ENCODE measurements around the gene GRB10.

The GRB10 gene

DNA sequence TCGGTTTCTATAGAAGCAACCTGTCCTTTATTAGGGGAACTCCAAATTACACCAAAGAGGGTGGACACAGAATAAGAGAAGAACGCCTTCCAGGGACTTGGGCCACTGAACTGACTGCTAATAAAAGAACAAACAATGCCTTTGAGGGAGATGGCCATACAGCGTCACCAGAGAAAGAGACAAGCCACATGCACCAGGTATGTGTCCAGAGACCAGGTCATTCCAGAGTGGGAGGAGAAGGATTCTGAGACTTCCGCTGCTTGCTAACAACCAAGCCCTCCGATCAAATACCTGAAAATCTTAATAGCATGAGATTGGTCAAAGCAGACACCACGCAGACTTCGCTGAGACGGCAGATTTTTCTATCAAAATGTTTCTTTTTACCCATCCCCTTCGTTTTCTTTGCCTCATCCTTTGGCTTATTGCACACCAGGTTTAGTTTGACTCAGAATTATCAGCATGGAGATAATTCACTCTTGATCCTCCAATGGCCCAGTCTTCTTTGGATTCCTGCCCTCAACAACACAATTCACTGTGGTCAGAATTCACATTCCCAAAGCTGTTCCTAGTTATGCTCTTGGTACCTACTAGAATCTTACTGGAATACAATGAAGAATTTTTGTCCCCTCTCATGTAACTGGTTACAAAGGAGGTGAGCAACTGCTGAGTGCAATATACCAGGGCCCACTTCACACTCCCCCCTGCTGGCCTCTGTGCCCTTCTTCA, 130.1 kb downstream of the GRB10 start:
- Histone ChIP-seq H3K4me1 (ENCODE audit: control insufficient read depth, low read depth, low read length) (no peaks in the 10 kb centered on the region), H3K9me3 (ENCODE audit: control insufficient read depth, low read depth, low read length) (no peaks in the 10 kb centered on the region), H3K36me3 (ENCODE audit: control insufficient read depth, low read depth, low read length) (no peaks in the 10 kb centered on the region), H3K27ac (ENCODE audit: low read length) (no peak overlapping the region), H3K9ac (ENCODE audit: low read length) (no peak overlapping the region), H3K27me3 (ENCODE audit: control insufficient read depth, insufficient read depth, low read length) (no peaks in the 10 kb centered on the region), H3K4me3 (ENCODE audit: low read length) (no peak overlapping the region)

DNA sequence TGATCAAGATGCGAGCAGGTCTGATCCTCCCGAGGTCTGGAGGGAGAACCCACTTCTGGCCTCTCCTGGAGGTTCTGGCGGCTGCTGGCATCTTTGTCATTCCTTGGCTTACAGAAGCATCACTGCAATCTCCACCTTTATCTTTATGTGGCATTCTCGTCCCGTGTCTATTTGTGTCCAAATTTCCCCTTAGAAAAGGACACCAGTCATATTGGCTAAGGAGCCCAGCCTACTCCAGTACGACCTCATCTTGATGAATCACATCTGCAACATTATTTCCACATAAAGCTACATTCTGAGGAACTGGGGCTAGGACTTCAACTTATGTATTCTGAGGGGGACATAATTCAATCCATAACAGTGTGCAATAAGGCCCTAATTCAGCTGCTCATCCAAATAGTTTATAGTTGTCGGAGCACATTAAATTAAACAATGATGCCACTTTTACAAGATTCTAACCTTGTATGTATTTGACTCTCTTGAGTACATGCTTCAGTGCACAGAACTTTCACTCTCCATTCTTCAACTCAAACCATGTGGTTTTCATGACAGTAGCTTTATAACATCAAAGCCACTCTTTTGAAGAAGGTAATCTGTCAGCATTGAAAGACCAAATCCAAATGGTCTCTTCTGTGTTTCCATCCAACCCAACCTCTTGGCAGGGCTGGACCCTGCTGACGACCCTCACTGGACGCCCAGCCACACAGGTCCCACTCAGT, 131.3 kb downstream of the GRB10 start:
- Histone ChIP-seq H3K9ac (ENCODE audit: low read length) (no peak overlapping the region), H3K27me3 (ENCODE audit: control insufficient read depth, insufficient read depth, low read length) (no peaks in the 10 kb centered on the region), H3K4me1 (ENCODE audit: control insufficient read depth, low read depth, low read length) (no peaks in the 10 kb centered on the region), H3K36me3 (ENCODE audit: control insufficient read depth, low read depth, low read length) (no peaks in the 10 kb centered on the region), H3K27ac (ENCODE audit: low read length) (no peak overlapping the region), H3K9me3 (ENCODE audit: control insufficient read depth, low read depth, low read length) (no peaks in the 10 kb centered on the region), H3K4me3 (ENCODE audit: low read length) (no peak overlapping the region)

DNA sequence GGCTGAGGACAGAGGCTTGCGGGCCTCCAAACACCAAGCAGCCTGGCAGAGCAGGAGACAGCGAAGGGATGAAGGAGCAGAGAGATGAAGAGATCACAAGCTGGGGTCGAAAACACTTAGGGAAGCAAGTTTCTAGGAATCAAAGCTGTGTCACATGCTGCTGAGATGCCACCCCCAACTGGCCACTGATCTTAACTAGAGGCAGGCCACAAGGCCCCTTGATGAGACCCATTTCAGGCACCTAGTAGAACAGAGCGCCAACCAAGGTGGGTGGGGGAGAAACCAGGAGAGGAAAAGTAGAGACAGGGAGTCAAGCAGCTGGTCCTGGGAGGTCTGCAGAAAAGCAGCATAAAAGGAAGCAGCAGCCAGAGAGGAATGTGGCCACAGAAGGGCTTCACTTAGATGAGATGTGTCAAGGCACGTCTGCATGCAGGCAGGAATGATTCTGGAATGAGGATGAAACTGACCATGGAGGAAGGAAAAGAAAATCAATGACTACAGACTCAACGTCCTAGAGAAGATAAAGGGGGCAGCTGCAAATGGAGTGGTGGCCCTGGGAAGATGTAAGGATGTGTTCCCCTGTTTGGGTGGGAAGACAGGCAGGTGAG, 132.5 kb downstream of the GRB10 start:
- no peak overlapping the region for H3K4me3 ChIP-seq (ENCODE audit: low read length)
- no peak overlapping the region for H3K27ac ChIP-seq (ENCODE audit: low read length)
- no peaks in the 10 kb centered on the region for H3K4me1 ChIP-seq (ENCODE audit: control insufficient read depth, low read depth, low read length)
- H3K27me3 ChIP-seq (ENCODE audit: control insufficient read depth, insufficient read depth, low read length): no peaks in the 10 kb centered on the region
- H3K9ac ChIP-seq (ENCODE audit: low read length): no peak overlapping the region
- H3K9me3 ChIP-seq (ENCODE audit: control insufficient read depth, low read depth, low read length): no peaks in the 10 kb centered on the region
- H3K36me3 ChIP-seq (ENCODE audit: control insufficient read depth, low read depth, low read length): no peaks in the 10 kb centered on the region

DNA sequence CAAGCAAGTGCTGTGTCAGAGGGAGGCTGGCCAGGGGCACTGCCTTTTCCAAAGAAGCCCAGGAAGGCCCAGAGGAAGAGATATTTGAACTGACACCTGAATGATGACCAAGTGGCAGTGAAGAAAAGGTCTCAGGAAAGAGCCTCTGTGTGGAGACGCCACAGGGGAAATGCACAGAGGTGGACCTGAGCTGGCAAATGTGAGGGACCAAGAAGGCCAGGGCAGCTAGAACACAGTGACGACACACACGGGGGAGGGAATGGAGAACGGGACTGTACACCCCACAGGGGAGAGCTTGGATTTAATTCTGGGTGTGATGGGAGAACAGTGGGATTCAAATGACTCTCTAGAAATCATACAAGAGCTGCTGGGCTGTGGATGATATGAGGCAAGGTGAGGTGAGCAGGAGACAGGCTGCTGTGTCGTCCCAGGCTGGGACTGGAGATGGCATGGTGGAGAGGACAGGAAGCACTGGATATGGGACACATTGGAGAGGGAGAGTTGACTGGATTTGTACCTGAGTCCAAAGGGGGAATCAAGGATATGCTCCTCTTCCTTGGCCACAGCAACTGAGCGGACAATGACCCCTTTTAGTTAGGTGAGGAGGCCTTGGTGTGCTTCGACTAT, 133.3 kb downstream of the GRB10 start:
- Histone ChIP-seq H3K27ac (ENCODE audit: low read length) (no peak overlapping the region), H3K27me3 (ENCODE audit: control insufficient read depth, insufficient read depth, low read length) (no peaks in the 10 kb centered on the region), H3K9me3 (ENCODE audit: control insufficient read depth, low read depth, low read length) (no peaks in the 10 kb centered on the region), H3K36me3 (ENCODE audit: control insufficient read depth, low read depth, low read length) (no peaks in the 10 kb centered on the region), H3K9ac (ENCODE audit: low read length) (no peak overlapping the region), H3K4me1 (ENCODE audit: control insufficient read depth, low read depth, low read length) (no peaks in the 10 kb centered on the region), H3K4me3 (ENCODE audit: low read length) (no peak overlapping the region)

DNA sequence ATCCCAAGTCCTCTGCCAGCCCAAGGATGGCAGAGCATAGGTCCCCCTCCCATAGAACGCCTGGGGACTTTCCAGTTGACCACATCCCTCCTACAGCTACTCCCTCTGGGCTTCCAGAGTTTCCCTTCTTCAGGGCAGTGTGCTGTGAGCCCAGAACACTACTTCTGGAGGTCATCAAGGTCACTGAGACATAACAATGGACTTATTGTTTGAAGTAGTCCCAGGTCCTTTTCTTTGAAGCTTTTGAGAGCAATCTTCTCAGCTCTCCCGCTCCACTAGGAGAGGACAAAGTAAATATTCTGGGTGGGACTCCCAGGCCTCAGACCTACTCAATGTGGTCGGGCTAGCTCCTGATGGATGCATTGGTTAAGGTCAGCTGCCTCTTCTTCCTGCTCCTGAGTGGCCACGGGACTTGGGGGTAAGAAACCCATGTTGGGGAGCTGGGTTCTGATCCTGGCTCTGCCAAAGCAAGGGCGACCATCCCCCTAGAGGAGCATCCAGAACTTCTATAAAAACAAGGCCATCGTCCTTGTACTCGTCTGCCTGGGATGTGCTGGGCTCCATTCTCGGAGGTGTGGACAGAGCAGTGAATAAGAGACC, 134.0 kb downstream of the GRB10 start:
- H3K27me3 ChIP-seq (ENCODE audit: control insufficient read depth, insufficient read depth, low read length): no peaks in the 10 kb centered on the region
- H3K36me3 ChIP-seq (ENCODE audit: control insufficient read depth, low read depth, low read length): no peaks in the 10 kb centered on the region
- no peaks in the 10 kb centered on the region for H3K9me3 ChIP-seq (ENCODE audit: control insufficient read depth, low read depth, low read length)
- H3K27ac ChIP-seq (ENCODE audit: low read length): no peak overlapping the region
- no peaks in the 10 kb centered on the region for H3K4me1 ChIP-seq (ENCODE audit: control insufficient read depth, low read depth, low read length)
- H3K4me3 ChIP-seq (ENCODE audit: low read length): no peak overlapping the region
- H3K9ac ChIP-seq (ENCODE audit: low read length): no peak overlapping the region

DNA sequence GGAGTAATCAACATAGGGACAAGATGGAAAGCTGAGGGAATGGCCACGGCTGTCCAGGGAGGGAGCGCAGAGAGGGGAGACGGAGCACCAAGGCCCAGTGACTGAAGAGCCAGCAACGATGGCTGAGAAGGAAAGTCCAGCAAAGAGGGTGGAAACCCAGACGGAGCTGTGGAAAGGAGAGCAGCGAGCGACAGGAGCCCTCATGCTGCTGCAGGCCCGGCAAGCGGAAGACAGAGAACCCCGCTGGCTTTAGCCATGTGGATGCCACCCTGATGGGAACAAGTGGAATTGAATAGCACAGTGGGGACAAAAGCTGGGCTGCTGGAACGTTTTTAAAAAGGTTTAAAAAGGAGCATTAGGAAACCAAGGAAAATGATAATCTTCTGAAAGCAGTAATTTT, 134.6 kb downstream of the GRB10 start:
- Histone ChIP-seq H3K4me1 (ENCODE audit: control insufficient read depth, low read depth, low read length) (no peaks in the 10 kb centered on the region), H3K9me3 (ENCODE audit: control insufficient read depth, low read depth, low read length) (no peaks in the 10 kb centered on the region), H3K27me3 (ENCODE audit: control insufficient read depth, insufficient read depth, low read length) (no peaks in the 10 kb centered on the region), H3K36me3 (ENCODE audit: control insufficient read depth, low read depth, low read length) (no peaks in the 10 kb centered on the region), H3K27ac (ENCODE audit: low read length) (no peak overlapping the region), H3K4me3 (ENCODE audit: low read length) (no peak overlapping the region), H3K9ac (ENCODE audit: low read length) (no peak overlapping the region)

DNA sequence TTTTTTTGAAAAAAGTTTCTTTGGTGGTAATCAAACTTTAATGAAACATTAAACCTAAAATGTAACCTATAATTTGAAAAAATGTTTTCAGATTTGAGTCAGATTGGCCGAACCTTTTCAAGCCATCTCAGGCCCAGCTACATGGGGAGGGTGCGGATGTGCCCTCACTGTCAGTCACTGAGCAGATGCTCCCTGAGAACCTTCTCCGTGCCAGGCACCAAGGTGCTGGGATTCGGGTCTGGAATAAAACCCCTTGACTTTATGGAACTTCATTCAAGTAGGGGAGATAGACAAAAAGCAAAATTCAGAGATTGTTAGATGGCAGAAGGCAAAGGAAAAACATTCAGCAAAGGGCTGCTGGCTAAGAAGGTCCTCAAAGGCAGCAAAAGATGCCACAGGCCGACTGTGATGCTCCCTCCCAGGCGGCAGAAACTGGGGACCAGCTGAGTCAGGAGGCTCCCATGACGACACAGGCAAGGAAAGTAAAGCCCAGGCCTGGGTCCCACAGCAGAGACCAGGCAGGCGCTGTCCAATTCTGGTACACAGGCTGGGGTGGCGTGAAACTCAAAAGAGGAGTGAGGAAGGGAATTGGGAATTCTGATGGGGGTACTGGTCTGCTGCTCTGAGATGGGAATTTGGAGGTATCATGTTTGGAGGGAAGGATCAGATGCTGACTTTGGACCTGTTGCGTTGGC, 135.3 kb downstream of the GRB10 start:
- Histone ChIP-seq H3K36me3 (ENCODE audit: control insufficient read depth, low read depth, low read length) (no peaks in the 10 kb centered on the region), H3K27ac (ENCODE audit: low read length) (no peak overlapping the region), H3K27me3 (ENCODE audit: control insufficient read depth, insufficient read depth, low read length) (no peaks in the 10 kb centered on the region), H3K4me1 (ENCODE audit: control insufficient read depth, low read depth, low read length) (no peaks in the 10 kb centered on the region), H3K9ac (ENCODE audit: low read length) (no peak overlapping the region), H3K9me3 (ENCODE audit: control insufficient read depth, low read depth, low read length) (no peaks in the 10 kb centered on the region), H3K4me3 (ENCODE audit: low read length) (no peak overlapping the region)

DNA sequence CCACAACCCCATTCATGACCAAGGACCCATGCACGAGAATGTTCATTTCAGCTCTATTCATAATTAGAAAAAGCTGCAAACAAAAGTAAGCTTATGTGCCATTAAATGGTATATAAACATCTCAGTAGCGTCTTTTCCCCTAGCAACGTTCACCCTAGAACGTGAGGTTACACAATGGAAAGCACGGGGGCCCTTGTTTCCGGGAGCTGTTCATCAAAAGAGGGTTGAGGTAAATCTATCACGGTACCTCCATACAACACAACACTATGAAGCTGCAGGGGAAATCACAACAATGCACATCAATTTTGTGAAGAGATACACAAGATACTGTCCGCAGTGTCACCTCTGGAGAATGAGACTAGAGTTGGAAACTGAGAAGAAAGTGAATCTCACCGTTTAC, 136.6 kb downstream of the GRB10 start:
- H3K27me3 ChIP-seq (ENCODE audit: control insufficient read depth, insufficient read depth, low read length): no peaks in the 10 kb centered on the region
- no peak overlapping the region for H3K4me3 ChIP-seq (ENCODE audit: low read length)
- no peaks in the 10 kb centered on the region for H3K9me3 ChIP-seq (ENCODE audit: control insufficient read depth, low read depth, low read length)
- H3K36me3 ChIP-seq (ENCODE audit: control insufficient read depth, low read depth, low read length): no peaks in the 10 kb centered on the region
- H3K9ac ChIP-seq (ENCODE audit: low read length): no peak overlapping the region
- no peaks in the 10 kb centered on the region for H3K4me1 ChIP-seq (ENCODE audit: control insufficient read depth, low read depth, low read length)
- H3K27ac ChIP-seq (ENCODE audit: low read length): no peak overlapping the region

DNA sequence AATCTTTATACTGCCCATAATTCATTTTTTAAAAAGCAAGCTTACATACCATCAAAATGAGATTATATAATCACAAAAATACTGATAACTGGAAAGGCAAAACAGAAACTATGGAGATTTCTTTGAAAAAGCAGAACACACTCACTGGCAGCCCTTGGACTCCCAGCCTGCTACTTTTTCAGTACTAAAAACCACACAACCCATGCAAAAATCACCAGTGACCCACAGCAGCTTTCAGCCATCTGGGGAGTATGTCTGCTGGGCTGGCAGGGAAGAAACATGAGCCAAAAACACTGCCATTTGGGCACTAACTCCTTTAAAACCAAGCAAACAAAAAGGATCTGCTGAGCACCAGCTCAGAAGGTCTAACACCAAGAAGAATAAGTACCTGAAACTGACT, 137.5 kb downstream of the GRB10 start:
- no peaks in the 10 kb centered on the region for H3K4me1 ChIP-seq (ENCODE audit: control insufficient read depth, low read depth, low read length)
- no peaks in the 10 kb centered on the region for H3K27me3 ChIP-seq (ENCODE audit: control insufficient read depth, insufficient read depth, low read length)
- no peak overlapping the region for H3K4me3 ChIP-seq (ENCODE audit: low read length)
- no peaks in the 10 kb centered on the region for H3K36me3 ChIP-seq (ENCODE audit: control insufficient read depth, low read depth, low read length)
- H3K27ac ChIP-seq (ENCODE audit: low read length): no peak overlapping the region
- no peak overlapping the region for H3K9ac ChIP-seq (ENCODE audit: low read length)
- H3K9me3 ChIP-seq (ENCODE audit: control insufficient read depth, low read depth, low read length): no peaks in the 10 kb centered on the region

DNA sequence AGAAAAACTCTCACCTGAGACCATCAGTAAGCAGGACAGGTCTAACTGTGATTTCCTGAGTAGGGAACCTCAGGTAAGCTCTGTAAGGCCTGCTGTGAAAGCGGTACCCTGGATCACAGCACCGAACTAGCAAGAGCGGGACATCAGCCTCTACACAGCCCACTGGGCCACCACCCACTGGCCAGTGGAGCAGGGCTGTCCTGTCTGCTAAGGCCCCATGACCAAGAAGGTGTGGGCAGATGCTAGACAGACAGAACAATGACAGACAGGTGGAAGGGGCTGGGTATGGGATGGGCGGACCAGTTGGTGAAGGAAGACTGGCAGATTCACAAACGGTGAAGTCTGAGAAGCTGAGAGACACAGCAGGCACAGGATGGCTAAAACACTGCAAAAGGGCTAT, 138.1 kb downstream of the GRB10 start:
- Histone ChIP-seq H3K36me3 (ENCODE audit: control insufficient read depth, low read depth, low read length) (no peaks in the 10 kb centered on the region), H3K9ac (ENCODE audit: low read length) (no peak overlapping the region), H3K4me3 (ENCODE audit: low read length) (no peak overlapping the region), H3K27me3 (ENCODE audit: control insufficient read depth, insufficient read depth, low read length) (no peaks in the 10 kb centered on the region), H3K4me1 (ENCODE audit: control insufficient read depth, low read depth, low read length) (no peaks in the 10 kb centered on the region), H3K27ac (ENCODE audit: low read length) (no peak overlapping the region), H3K9me3 (ENCODE audit: control insufficient read depth, low read depth, low read length) (no peaks in the 10 kb centered on the region)

DNA sequence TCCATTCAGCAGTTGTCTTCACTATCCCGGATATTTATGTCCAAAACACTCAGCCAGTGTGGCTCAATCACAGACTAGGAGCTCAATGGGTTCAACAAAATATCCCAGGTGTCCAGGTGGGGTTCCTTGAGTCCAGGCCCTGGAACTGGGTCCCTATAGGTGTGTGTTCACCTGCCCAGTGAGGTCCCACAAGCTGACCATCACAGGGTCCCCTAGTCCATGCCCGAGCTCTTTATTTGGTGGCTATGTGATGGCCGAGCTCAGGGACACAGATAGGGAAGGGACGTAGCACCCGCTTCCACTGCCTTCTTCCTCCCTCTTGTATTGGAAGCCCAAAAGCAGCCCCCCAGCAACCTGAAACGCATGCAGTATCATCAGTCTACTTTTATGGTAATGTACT, 138.6 kb downstream of the GRB10 start:
- Histone ChIP-seq H3K27ac (ENCODE audit: low read length) (no peak overlapping the region), H3K9ac (ENCODE audit: low read length) (no peak overlapping the region), H3K27me3 (ENCODE audit: control insufficient read depth, insufficient read depth, low read length) (no peaks in the 10 kb centered on the region), H3K4me3 (ENCODE audit: low read length) (no peak overlapping the region), H3K4me1 (ENCODE audit: control insufficient read depth, low read depth, low read length) (no peaks in the 10 kb centered on the region), H3K36me3 (ENCODE audit: control insufficient read depth, low read depth, low read length) (no peaks in the 10 kb centered on the region), H3K9me3 (ENCODE audit: control insufficient read depth, low read depth, low read length) (no peaks in the 10 kb centered on the region)
